ENCODE measurements around the gene JARID2.

JARID2 gene

DNA sequence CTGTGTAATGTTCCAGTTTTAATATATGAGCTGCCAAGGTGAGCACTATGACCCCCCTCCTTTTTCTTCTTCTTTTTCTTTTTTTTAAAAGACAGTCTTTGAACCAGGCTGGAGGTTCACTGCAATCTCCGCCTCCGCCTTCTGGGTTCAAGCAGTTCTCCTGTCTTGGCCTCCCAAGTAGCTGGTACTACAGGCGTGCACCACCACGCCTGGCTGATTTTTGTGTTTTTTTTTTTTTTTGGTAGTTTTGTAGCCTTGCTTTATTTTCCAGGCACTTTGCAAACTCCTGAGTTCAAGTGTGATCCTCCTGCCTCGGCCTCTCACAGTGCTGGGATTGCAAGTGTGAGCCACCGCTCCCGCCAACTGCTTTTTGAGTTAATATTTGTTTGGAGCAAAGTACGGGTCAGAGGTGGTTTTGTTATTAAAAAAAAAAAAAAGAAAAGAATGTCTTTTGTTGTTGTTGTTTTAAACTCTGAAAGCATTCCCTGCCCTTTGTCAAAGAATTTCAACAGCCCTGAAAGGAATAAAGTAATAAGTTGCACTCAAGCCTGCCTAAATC lies 78.6 kb downstream of the JARID2 start:
- Histone ChIP-seq H3K79me1 (ENCODE audit: low read depth, low read length) (peaks cover 10% of the 10 kb centered on the region), H3K27ac (replicated peaks; ENCODE audit: low read length) (no peak overlapping the region), H4K91ac (ENCODE audit: low read depth, low read length, poor library complexity) (no peak overlapping the region), H3K4ac (ENCODE audit: low read length) (no peak overlapping the region), H3K23ac (ENCODE audit: low read depth, low read length, poor library complexity) (no peak overlapping the region), H3K27me3 (ENCODE audit: control insufficient read depth in 3 of 3, insufficient read depth in 3 of 3, low read depth in 1 of 3, low read length in 3 of 3) (no peaks in the 10 kb centered on the region), H2BK5ac (ENCODE audit: low read length) (no peak overlapping the region), H4K8ac (ENCODE audit: low read depth, low read length) (no peak overlapping the region), H2BK15ac (ENCODE audit: low read length) (no peak overlapping the region), H2BK12ac (ENCODE audit: low read length) (no peak overlapping the region), H3K4me2 (ENCODE audit: insufficient read depth, low read length, poor library complexity, severe bottlenecking) (no peak overlapping the region), H3K4me3 (ENCODE audit: low read length in 2 of 2) (no peak overlapping the region), H3K14ac (ENCODE audit: low read length) (no peak overlapping the region), H2AFZ (ENCODE audit: low read length) (no peak overlapping the region), H2BK120ac (ENCODE audit: low read depth, low read length) (no peak overlapping the region), H3K9me3 (replicated peaks in 1 of 2; ENCODE audit: control insufficient read depth in 2 of 2, insufficient read depth in 1 of 2, low read depth in 1 of 2, low read length in 2 of 2) (no peaks in the 10 kb centered on the region), H3K9ac (ENCODE audit: low read depth, low read length, poor library complexity) (no peak overlapping the region), H3K18ac (ENCODE audit: low read length) (no peak overlapping the region), H3K36me3 (replicated peaks in 1 of 2; ENCODE audit: control insufficient read depth in 2 of 2, insufficient read depth in 2 of 2, low read length in 2 of 2) (no peaks in the 10 kb centered on the region), H3K4me1 (ENCODE audit: control insufficient read depth in 2 of 2, insufficient read depth in 1 of 2, low read depth in 1 of 2, low read length in 2 of 2) (peaks cover 17 to 40% of the 10 kb centered on the region in 2 donors), H2AK5ac (ENCODE audit: low read depth, low read length) (no peak overlapping the region)
- DNase-seq (ENCODE audit: low spot score) = no peak
- no CpG with 5 or more reads among the region's 8 CpGs for WGBS, 2 donors (ENCODE audit: extremely low coverage in 2 of 2, insufficient read length in 2 of 2, insufficient replicate concordance in 1 of 2)

DNA sequence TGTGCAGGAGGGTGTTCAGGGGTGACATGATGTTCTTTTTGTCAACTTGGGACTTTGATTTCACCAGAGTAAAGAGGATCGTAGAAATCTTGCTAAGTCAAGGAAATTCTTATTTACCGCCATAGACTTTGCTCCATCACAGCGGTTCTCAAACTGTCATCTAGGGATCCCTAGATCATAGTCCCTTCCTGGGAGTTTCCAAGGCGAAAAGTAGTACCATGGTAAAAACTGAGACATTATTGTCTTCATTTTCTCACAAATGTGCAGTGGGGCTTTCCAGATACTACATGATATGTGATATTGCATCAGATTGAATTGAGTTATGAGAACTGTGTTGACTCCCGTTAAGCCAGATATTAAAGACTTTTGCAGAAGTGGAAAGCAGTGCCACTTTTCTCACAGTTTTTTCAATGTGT lies 79.7 kb downstream of the JARID2 start:
- Histone ChIP-seq H3K27ac (replicated peaks; ENCODE audit: low read length) (no peak overlapping the region), H3K9me3 (replicated peaks in 1 of 2; ENCODE audit: control insufficient read depth in 2 of 2, insufficient read depth in 1 of 2, low read depth in 1 of 2, low read length in 2 of 2) (no peaks in the 10 kb centered on the region), H4K8ac (ENCODE audit: low read depth, low read length) (no peak overlapping the region), H3K4me1 (ENCODE audit: control insufficient read depth in 2 of 2, insufficient read depth in 1 of 2, low read depth in 1 of 2, low read length in 2 of 2) (peaks cover 20 to 43% of the 10 kb centered on the region in 2 donors), H3K4me2 (ENCODE audit: insufficient read depth, low read length, poor library complexity, severe bottlenecking) (no peak overlapping the region), H3K18ac (ENCODE audit: low read length) (no peak overlapping the region), H3K4ac (ENCODE audit: low read length) (no peak overlapping the region), H2BK12ac (ENCODE audit: low read length) (no peak overlapping the region), H2AK5ac (ENCODE audit: low read depth, low read length) (no peak overlapping the region), H2BK15ac (ENCODE audit: low read length) (no peak overlapping the region), H3K4me3 (ENCODE audit: low read length in 2 of 2) (no peak overlapping the region), H2AFZ (ENCODE audit: low read length) (no peak overlapping the region), H2BK5ac (ENCODE audit: low read length) (no peak overlapping the region), H4K91ac (ENCODE audit: low read depth, low read length, poor library complexity) (no peak overlapping the region), H3K9ac (ENCODE audit: low read depth, low read length, poor library complexity) (no peak overlapping the region), H3K36me3 (replicated peaks in 1 of 2; ENCODE audit: control insufficient read depth in 2 of 2, insufficient read depth in 2 of 2, low read length in 2 of 2) (no peaks in the 10 kb centered on the region), H2BK120ac (ENCODE audit: low read depth, low read length) (no peak overlapping the region), H3K79me1 (ENCODE audit: low read depth, low read length) (peaks cover 10% of the 10 kb centered on the region), H3K23ac (ENCODE audit: low read depth, low read length, poor library complexity) (no peak overlapping the region), H3K14ac (ENCODE audit: low read length) (no peak overlapping the region), H3K27me3 (ENCODE audit: control insufficient read depth in 3 of 3, insufficient read depth in 3 of 3, low read depth in 1 of 3, low read length in 3 of 3) (no peaks in the 10 kb centered on the region)
- no CpG with 5 or more reads among the region's 5 CpGs for WGBS, 2 donors (ENCODE audit: extremely low coverage in 2 of 2, insufficient read length in 2 of 2, insufficient replicate concordance in 1 of 2)
- no peak for DNase-seq (ENCODE audit: low spot score)

DNA sequence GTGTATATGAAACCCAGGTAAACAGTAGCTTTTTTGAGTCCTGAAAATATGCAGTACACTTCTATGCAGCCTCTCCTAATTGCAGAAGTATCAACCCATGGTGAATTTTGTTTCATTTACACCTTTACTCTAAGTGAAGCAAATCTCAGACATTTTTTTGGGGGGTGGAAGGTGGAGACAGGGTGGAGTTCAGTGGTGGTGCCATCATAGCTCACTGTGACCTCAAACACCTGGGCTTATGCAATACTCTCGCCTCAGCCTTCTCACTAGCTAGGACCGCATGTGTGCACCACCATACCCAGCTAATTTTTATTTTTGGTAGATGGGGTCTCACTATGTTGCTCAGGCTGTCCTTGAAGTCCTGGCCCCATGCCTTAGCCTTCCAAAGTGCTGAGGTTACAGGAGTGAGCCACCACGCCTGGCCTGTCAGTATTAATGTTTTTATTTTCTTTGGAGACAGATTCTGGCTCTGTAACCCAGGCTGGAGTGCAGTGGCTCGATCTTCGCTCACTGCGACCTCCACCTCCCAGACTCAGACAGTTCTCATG lies 80.3 kb downstream of the JARID2 start:
- peaks cover 20 to 42% of the 10 kb centered on the region in 2 donors for H3K4me1 ChIP-seq (ENCODE audit: control insufficient read depth in 2 of 2, insufficient read depth in 1 of 2, low read depth in 1 of 2, low read length in 2 of 2)
- H2BK15ac ChIP-seq (ENCODE audit: low read length) = no peak overlapping the region
- no peak overlapping the region for H3K4ac ChIP-seq (ENCODE audit: low read length)
- H2BK5ac ChIP-seq (ENCODE audit: low read length) = no peak overlapping the region
- H2AFZ ChIP-seq (ENCODE audit: low read length) = no peak overlapping the region
- H4K91ac ChIP-seq (ENCODE audit: low read depth, low read length, poor library complexity) = no peak overlapping the region
- H3K23ac ChIP-seq (ENCODE audit: low read depth, low read length, poor library complexity) = no peak overlapping the region
- no peak overlapping the region for H3K4me2 ChIP-seq (ENCODE audit: insufficient read depth, low read length, poor library complexity, severe bottlenecking)
- no peak overlapping the region for H2BK12ac ChIP-seq (ENCODE audit: low read length)
- H3K14ac ChIP-seq (ENCODE audit: low read length) = no peak overlapping the region
- no peaks in the 10 kb centered on the region for H3K27me3 ChIP-seq (ENCODE audit: control insufficient read depth in 3 of 3, insufficient read depth in 3 of 3, low read depth in 1 of 3, low read length in 3 of 3)
- no peak for DNase-seq (ENCODE audit: low spot score)
- no peak overlapping the region for H2BK120ac ChIP-seq (ENCODE audit: low read depth, low read length)
- H3K18ac ChIP-seq (ENCODE audit: low read length) = no peak overlapping the region
- no peak overlapping the region for H2AK5ac ChIP-seq (ENCODE audit: low read depth, low read length)
- H3K79me1 ChIP-seq (ENCODE audit: low read depth, low read length) = peaks cover 10% of the 10 kb centered on the region
- no peaks in the 10 kb centered on the region for H3K36me3 ChIP-seq (replicated peaks in 1 of 2; ENCODE audit: control insufficient read depth in 2 of 2, insufficient read depth in 2 of 2, low read length in 2 of 2)
- H3K27ac ChIP-seq (replicated peaks; ENCODE audit: low read length) = no peak overlapping the region
- H3K4me3 ChIP-seq (ENCODE audit: low read length in 2 of 2) = no peak overlapping the region
- no CpG with 5 or more reads among the region's 6 CpGs for WGBS, 2 donors (ENCODE audit: extremely low coverage in 2 of 2, insufficient read length in 2 of 2, insufficient replicate concordance in 1 of 2)
- no peaks in the 10 kb centered on the region for H3K9me3 ChIP-seq (replicated peaks in 1 of 2; ENCODE audit: control insufficient read depth in 2 of 2, insufficient read depth in 1 of 2, low read depth in 1 of 2, low read length in 2 of 2)
- H4K8ac ChIP-seq (ENCODE audit: low read depth, low read length) = no peak overlapping the region
- H3K9ac ChIP-seq (ENCODE audit: low read depth, low read length, poor library complexity) = no peak overlapping the region

GRCh38 chr6:15327271-15327670 lies 81.4 kb downstream of the JARID2 start:
- peaks cover 19 to 35% of the 10 kb centered on the region in 2 donors for H3K4me1 ChIP-seq (ENCODE audit: control insufficient read depth in 2 of 2, insufficient read depth in 1 of 2, low read depth in 1 of 2, low read length in 2 of 2)
- H2BK5ac ChIP-seq (ENCODE audit: low read length) = no peak overlapping the region
- H3K14ac ChIP-seq (ENCODE audit: low read length) = no peak overlapping the region
- H3K79me1 ChIP-seq (ENCODE audit: low read depth, low read length) = peaks cover 10% of the 10 kb centered on the region
- H2BK120ac ChIP-seq (ENCODE audit: low read depth, low read length) = no peak overlapping the region
- no peak overlapping the region for H4K8ac ChIP-seq (ENCODE audit: low read depth, low read length)
- WGBS, 2 donors (ENCODE audit: extremely low coverage in 2 of 2, insufficient read length in 2 of 2, insufficient replicate concordance in 1 of 2) = no CpG with 5 or more reads among the region's 7 CpGs
- no peaks in the 10 kb centered on the region for H3K36me3 ChIP-seq (replicated peaks in 1 of 2; ENCODE audit: control insufficient read depth in 2 of 2, insufficient read depth in 2 of 2, low read length in 2 of 2)
- no peak overlapping the region for H3K23ac ChIP-seq (ENCODE audit: low read depth, low read length, poor library complexity)
- no peak overlapping the region for H3K18ac ChIP-seq (ENCODE audit: low read length)
- H2BK15ac ChIP-seq (ENCODE audit: low read length) = no peak overlapping the region
- H3K4me2 ChIP-seq (ENCODE audit: insufficient read depth, low read length, poor library complexity, severe bottlenecking) = no peak overlapping the region
- H3K9me3 ChIP-seq (replicated peaks in 1 of 2; ENCODE audit: control insufficient read depth in 2 of 2, insufficient read depth in 1 of 2, low read depth in 1 of 2, low read length in 2 of 2) = no peaks in the 10 kb centered on the region
- H3K9ac ChIP-seq (ENCODE audit: low read depth, low read length, poor library complexity) = no peak overlapping the region
- H2BK12ac ChIP-seq (ENCODE audit: low read length) = no peak overlapping the region
- no peak overlapping the region for H4K91ac ChIP-seq (ENCODE audit: low read depth, low read length, poor library complexity)
- DNase-seq (ENCODE audit: low spot score) = no peak
- no peak overlapping the region for H2AK5ac ChIP-seq (ENCODE audit: low read depth, low read length)
- no peak overlapping the region for H3K4ac ChIP-seq (ENCODE audit: low read length)
- no peak overlapping the region for H3K4me3 ChIP-seq (ENCODE audit: low read length in 2 of 2)
- no peak overlapping the region for H2AFZ ChIP-seq (ENCODE audit: low read length)
- no peak overlapping the region for H3K27ac ChIP-seq (replicated peaks; ENCODE audit: low read length)
- no peaks in the 10 kb centered on the region for H3K27me3 ChIP-seq (ENCODE audit: control insufficient read depth in 3 of 3, insufficient read depth in 3 of 3, low read depth in 1 of 3, low read length in 3 of 3)

All from neuronal stem cell (in vitro differentiated cells).